PC-9 (cell line): ENCODE data around the gene KRTAP5-5.

Experiments used
- CTCF ChIP-seq: fragments of 200-600 bp; sonication (generic); conservative IDR thresholded peaks from 2 replicates; pipeline ENCODE4 v1.6.1; 2017; ENCODE audit warnings: mixed run types, antibody characterized with exemption, mild to moderate bottlenecking, moderate library complexity
- EZH2 ChIP-seq: fragments of 200-600 bp; sonication (generic); IDR thresholded peaks from 2 replicates; pipeline ENCODE4 v1.8.0; 2017; ENCODE audit warnings: antibody characterized with exemption, low read depth

GRCh38 chr11:1603629-1604028, 25.9 kb upstream of the KRTAP5-5 start:
- no peak for TF ChIP-seq CTCF
- TF ChIP-seq EZH2: no peak
